Heart right ventricle (tissue), 16 donors: ENCODE measurements around the gene EBF3. TPM values are rescaled to one million over a fixed set of nuclear protein-coding genes. Genes with fewer than 3 reads are reported as not detected.
A peak's percentile ranks its signal among the peaks of the same experiment; 100 is the strongest.

Source experiments
- ATAC-seq, 8 donors: fragments of 200-7000 bp; cut with Tn5 transposase; one replicate each; pipeline ENCODE4 v1.9.1; 2020; ENCODE audit warnings: mild to moderate bottlenecking in 8 of 8, moderate library complexity in 8 of 8, moderate number of reproducible peaks in 1 of 8
- DNase-seq, 2 donors: peaks; one replicate each; pipeline ENCODE4 v3.0.0-alpha.2; 2020
- H3K27ac ChIP-seq, 10 donors: fragments of 200-600 bp; sonication (generic) in 2 of 10; one replicate each; pipeline versions ENCODE4 v1.5.0 to v1.8.0; 2020 to 2022; ENCODE audit warnings: mild to moderate bottlenecking in 3 of 10
- H3K27me3 ChIP-seq, 7 donors: fragments of 200-600 bp; one replicate each; pipeline ENCODE4 v1.8.0; 2021 to 2022; ENCODE audit warnings: mild to moderate bottlenecking in 2 of 7
- H3K36me3 ChIP-seq, 9 donors: fragments of 200-600 bp; sonication (generic) in 1 of 9; one replicate each; pipeline versions ENCODE4 v1.5.0 to v1.8.0; 2020 to 2022; ENCODE audit warnings: mild to moderate bottlenecking in 2 of 9
- H3K4me1 ChIP-seq, 9 donors: fragments of 200-600 bp; sonication (generic) in 1 of 9; one replicate each; pipeline versions ENCODE4 v1.5.0 to v1.8.0; 2020 to 2022; ENCODE audit warnings: mild to moderate bottlenecking in 4 of 9
- H3K4me3 ChIP-seq, 10 donors: fragments of 200-600 bp; sonication (generic) in 2 of 10; one replicate each; pipeline versions ENCODE4 v1.5.0 to v1.8.0; 2020 to 2022; ENCODE audit warnings: mild to moderate bottlenecking in 7 of 10, moderate library complexity in 2 of 10
- H3K9me3 ChIP-seq, 11 donors: fragments of 200-600 bp in 10 of 11; sonication (generic) in 2 of 11; one replicate each; pipeline versions ENCODE4 v1.5.0 to v1.8.0; 2013 to 2022; ENCODE audit warnings: mild to moderate bottlenecking in 2 of 11, control low read depth in 1 of 11, moderate library complexity in 1 of 11
- WGBS, 2 donors: extraction: QIAGEN DNeasy Blood & Tissue Kit; methylation state at CpG; one replicate each; pipeline ENCODE4 v1.1.7; 2013; ENCODE audit warnings: inconsistent platforms in 1 of 2; 5-methylcytosine and 5-hydroxymethylcytosine counted together
- intact Hi-C, 10 donors: fragments of 100-400 bp; cut with DNase I; formaldehyde crosslinking; loops; one replicate each; pipeline versions ENCODE4 v1.11.1 to v1.14.2; 2022
- polyA plus RNA-seq, 2 donors: library from polyadenylated mRNA; stranded (reverse); fragments of 200-250 nt; gene quantifications; one replicate each; pipeline ENCODE4 v1.2.3, GENCODE V29; 2013
- total RNA-seq, 10 donors: library from RNA; stranded (reverse); fragmentation: NEBNext Ultra II Directional in 3 of 10; extraction: Animal tissue kit (Norgen Biotek cat#: 25700) in 3 of 10; gene quantifications; one replicate each; pipeline versions ENCODE4 v1.2.1 to v1.2.4, GENCODE V29; 2021 to 2023
- TF ChIP-seq, protein P1 (sequence below), 9 donors: fragments of 200-600 bp; sonication (generic) in 2 of 9; IDR thresholded peaks; one replicate each; pipeline versions ENCODE4 v1.5.0 to v1.8.0; 2021 to 2022; ENCODE audit warnings: antibody characterized with exemption in 9 of 9, mild to moderate bottlenecking in 5 of 9, moderate library complexity in 1 of 9
- donor health status: Arrhythmogenic right ventricular cardiomyopathy.
- donor health status: ischemic (EF 13 %, LVEDD 7.1; RV severe dilation, severe dysfunction).
- donor health status: healthy with polysubstance abuse.
- donor health status: DM: no; HTN: yes; CAD: no.
- donor health status: DM: no; HTN: no; CAD: no.
- donor health status: ischemic (EF 25% LVEDD 6.9; RV normal size, moderate dysfunction).
- donor health status: ischemic (EF 25% LVEDD 5.7; RV mildly dilated, moderate dysfunction).
- donor health status: healthy.
- donor health status: DM: yes; HTN: yes; CAD: no.
- donor health status: Ischemic cardiomyopathy.
- donor health status: ischemic (EF 35%, LVEDD 5.7; RV mildly dilated, moderate dysfunction).
- donor health status: nonischemic (EF 11% LVEDD 7.7; RV severe dilation, severe dysfunction).
- donor health status: DM: yes; HTN: yes; CAD: no.
- donor health status: PGD.
- donor health status: ischemic (EF 29% LVEDD 5.4; RV normal size, mild dysfunction).
- donor health status: nonischemic (EF 23%, LVEDD 6.1; RV moderate dilation, normal function).

Gene EBF3
- total and polyA plus RNA-seq, 12 donors: 3.9 to 12.2 (median 5.6) TPM

- WGBS, 2 donors: 87 to 88% methylated on average over 8 of the region's 8 CpGs
Observed at GRCh38 chr10:129885526-129885925, 78.5 kb downstream of the EBF3 start.

GRCh38 chr10:129884398-129885078 lies 79.5 kb downstream of the EBF3 start:
- TF ChIP-seq, protein P1, sequence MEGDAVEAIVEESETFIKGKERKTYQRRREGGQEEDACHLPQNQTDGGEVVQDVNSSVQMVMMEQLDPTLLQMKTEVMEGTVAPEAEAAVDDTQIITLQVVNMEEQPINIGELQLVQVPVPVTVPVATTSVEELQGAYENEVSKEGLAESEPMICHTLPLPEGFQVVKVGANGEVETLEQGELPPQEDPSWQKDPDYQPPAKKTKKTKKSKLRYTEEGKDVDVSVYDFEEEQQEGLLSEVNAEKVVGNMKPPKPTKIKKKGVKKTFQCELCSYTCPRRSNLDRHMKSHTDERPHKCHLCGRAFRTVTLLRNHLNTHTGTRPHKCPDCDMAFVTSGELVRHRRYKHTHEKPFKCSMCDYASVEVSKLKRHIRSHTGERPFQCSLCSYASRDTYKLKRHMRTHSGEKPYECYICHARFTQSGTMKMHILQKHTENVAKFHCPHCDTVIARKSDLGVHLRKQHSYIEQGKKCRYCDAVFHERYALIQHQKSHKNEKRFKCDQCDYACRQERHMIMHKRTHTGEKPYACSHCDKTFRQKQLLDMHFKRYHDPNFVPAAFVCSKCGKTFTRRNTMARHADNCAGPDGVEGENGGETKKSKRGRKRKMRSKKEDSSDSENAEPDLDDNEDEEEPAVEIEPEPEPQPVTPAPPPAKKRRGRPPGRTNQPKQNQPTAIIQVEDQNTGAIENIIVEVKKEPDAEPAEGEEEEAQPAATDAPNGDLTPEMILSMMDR (IDR thresholded peaks at IDR 0.05): no peak
- no peak for ATAC-seq

More at GRCh38 chr10:129885526-129885925, 78.5 kb downstream of the EBF3 start:
- H3K4me1 ChIP-seq: peaks cover 0 to 45% (median 23%) of the 10 kb centered on the region in 9 donors
- TF ChIP-seq, protein P1 (IDR thresholded peaks at IDR 0.05): no peak
- H3K36me3 ChIP-seq: peaks cover 0 to 8% (median 0%) of the 10 kb centered on the region in 9 donors
- H3K27ac ChIP-seq: no peak overlapping the region
- ATAC-seq (no peak), DNase-seq (no peak)
- peaks cover 0 to 5% (median 0%) of the 10 kb centered on the region in 7 donors for H3K27me3 ChIP-seq
- H3K4me3 ChIP-seq: no peak overlapping the region
- intact Hi-C loops: loop anchor here in 6 of 10 donors (5.0 to 10.0 kb wide), 5 partner anchors 59 to 853 kb away; partner anchors contain the start of gene EBF3 (in 1 of the 6)
- H3K9me3 ChIP-seq: no peaks in the 10 kb centered on the region

DNA sequence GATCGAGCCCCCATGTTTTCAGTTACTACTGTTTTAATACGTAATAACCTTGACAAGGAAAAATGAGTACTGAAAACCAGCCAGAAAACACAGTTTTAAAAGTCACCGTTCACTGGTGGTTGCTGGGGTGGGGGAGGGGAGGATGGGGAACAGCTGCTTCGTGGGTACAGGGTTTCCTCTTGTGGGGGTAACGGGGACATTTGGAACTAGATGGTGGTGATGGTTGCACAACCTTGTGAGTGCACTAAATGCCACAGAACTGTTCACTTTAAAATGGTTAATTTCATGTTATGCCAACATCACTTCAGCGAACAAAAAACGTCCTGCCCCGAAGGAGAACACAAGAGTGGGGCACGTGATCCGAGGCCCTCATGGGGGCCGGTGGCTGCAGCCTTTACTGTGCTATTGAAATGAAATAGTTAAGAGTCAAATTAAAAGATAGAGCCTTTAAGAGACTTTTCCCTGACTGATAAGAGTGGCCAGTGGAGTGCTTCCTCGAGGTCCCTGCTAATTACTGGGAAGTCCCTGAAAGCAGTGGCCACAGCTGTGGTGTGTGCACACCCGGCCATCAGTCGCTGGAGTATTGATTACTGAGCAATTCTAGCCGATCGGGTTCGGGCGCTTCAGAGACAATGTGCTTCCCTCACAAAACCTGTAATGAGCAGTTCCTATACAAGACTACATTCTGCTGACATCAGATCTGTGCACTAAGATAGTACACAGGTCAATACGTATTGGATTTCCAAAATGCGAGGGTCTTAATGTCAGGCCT lies 80.3 kb downstream of the EBF3 start:
- Histone ChIP-seq H3K36me3 (peaks cover 0 to 8% (median 0%) of the 10 kb centered on the region in 9 donors), H3K27me3 (peaks cover 0 to 5% (median 0%) of the 10 kb centered on the region in 7 donors), H3K27ac (no peak overlapping the region), H3K4me3 (no peak overlapping the region), H3K9me3 (no peaks in the 10 kb centered on the region), H3K4me1 (peaks cover 0 to 32% (median 13%) of the 10 kb centered on the region in 9 donors)
- TF ChIP-seq, protein P1 (IDR thresholded peaks at IDR 0.05): no peak
- peak in 1 of 8 donors; percentile 18 for ATAC-seq
- DNase-seq: no peak
- WGBS, 2 donors: 63 to 70% methylated on average over 20 of the region's 20 CpGs
- intact Hi-C loops: loop anchor here in 3 of 10 donors (5.0 to 10.0 kb wide), 3 partner anchors 61 to 83 kb away; partner anchors contain the start of gene EBF3 (in 1 of the 3)

More at GRCh38 chr10:129884398-129885078, 79.5 kb downstream of the EBF3 start:
- WGBS, 2 donors: 76 to 77% methylated on average over 18 of the region's 18 CpGs
- no peaks in the 10 kb centered on the region for H3K9me3 ChIP-seq
- H3K27ac ChIP-seq: no peak overlapping the region
- peaks cover 0 to 5% (median 0%) of the 10 kb centered on the region in 7 donors for H3K27me3 ChIP-seq
- intact Hi-C loops: loop anchor here in 7 of 10 donors (5.0 to 10.0 kb wide), 5 partner anchors 60 to 852 kb away; partner anchors contain the start of gene EBF3 (in 1 of the 7)
- no peak overlapping the region for H3K4me3 ChIP-seq
- H3K4me1 ChIP-seq: peaks cover 0 to 39% (median 20%) of the 10 kb centered on the region in 9 donors
- DNase-seq: no peak
- peaks cover 0 to 8% (median 0%) of the 10 kb centered on the region in 9 donors for H3K36me3 ChIP-seq

DNA sequence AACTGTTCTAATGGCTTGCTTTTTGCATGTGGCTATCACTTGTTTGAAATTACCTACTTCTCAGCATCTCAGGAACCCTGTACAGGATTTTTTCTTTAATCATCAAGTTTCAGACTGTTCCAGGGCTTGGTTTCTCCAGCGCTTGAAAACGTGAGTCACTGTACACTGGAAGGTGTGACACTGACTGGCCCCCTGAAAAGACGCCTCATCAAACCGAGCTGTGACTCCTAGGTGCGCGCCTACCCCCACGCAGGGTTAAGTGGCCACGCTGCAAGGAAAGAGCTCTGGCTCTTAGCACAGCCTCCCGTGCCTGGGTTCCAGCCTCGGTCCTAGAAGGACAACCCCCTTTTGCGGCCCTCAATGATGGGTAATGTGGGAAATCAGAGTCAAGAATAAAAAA lies 81.0 kb downstream of the EBF3 start:
- ATAC-seq (no peak), DNase-seq (no peak)
- H3K4me1 ChIP-seq: peaks cover 0 to 30% (median 13%) of the 10 kb centered on the region in 9 donors
- H3K27ac ChIP-seq: no peak overlapping the region
- intact Hi-C loops: loop anchor here in 3 of 10 donors (5.0 to 10.0 kb wide), 3 partner anchors 62 to 84 kb away; partner anchors contain the start of gene EBF3 (in 1 of the 3)
- TF ChIP-seq, protein P1 (IDR thresholded peaks at IDR 0.05): no peak
- no peaks in the 10 kb centered on the region for H3K9me3 ChIP-seq
- H3K27me3 ChIP-seq: peaks cover 0 to 5% (median 0%) of the 10 kb centered on the region in 7 donors
- H3K36me3 ChIP-seq: peaks cover 0 to 5% (median 0%) of the 10 kb centered on the region in 9 donors
- WGBS, 2 donors: 86 to 87% methylated on average over 11 of the region's 11 CpGs
- no peak overlapping the region for H3K4me3 ChIP-seq
